Smooth muscle cell (in vitro differentiated cells): ENCODE data around the gene CLPSL2. TPM values are rescaled to one million over a fixed set of nuclear protein-coding genes. Genes with fewer than 3 reads are reported as not detected.
A peak's percentile ranks its signal among the peaks of the same experiment; 100 is the strongest.

ENCODE experiments used
- DNase-seq: peaks from one replicate; lab custom pipeline; 2025; ENCODE audit not compliant: unreplicated experiment; lab: John Stamatoyannopoulos, UW
- H2AFZ ChIP-seq: fragments of 200-600 bp; sonication (generic); 2 replicates; pipeline ENCODE4 v1.6.0; 2016; ENCODE audit warnings: antibody characterized with exemption, low read depth, mild to moderate bottlenecking
- H3F3A ChIP-seq: fragments of 200-600 bp; sonication (generic); 2 replicates; pipeline ENCODE4 v1.6.0; 2017; ENCODE audit warnings: antibody characterized with exemption, low read depth
- H3K27ac ChIP-seq: fragments of 200-600 bp; sonication (generic); 2 replicates; pipeline ENCODE4 v1.5.1; 2016; ENCODE audit warnings: low read depth, mild to moderate bottlenecking
- H3K27me3 ChIP-seq: fragments of 200-600 bp; sonication (generic); 2 replicates; pipeline ENCODE4 v1.6.1; 2016; ENCODE audit warnings: low read depth, mild to moderate bottlenecking
- H3K36me3 ChIP-seq: fragments of 200-600 bp; sonication (generic); 2 replicates; pipeline ENCODE4 v1.5.1; 2016; ENCODE audit warnings: low read depth
- H3K4me1 ChIP-seq: fragments of 200-600 bp; sonication (generic); 2 replicates; pipeline ENCODE4 v1.5.1; 2016; ENCODE audit warnings: low read depth
- H3K4me2 ChIP-seq: fragments of 200-600 bp; sonication (generic); 2 replicates; pipeline ENCODE4 v1.6.0; 2016; ENCODE audit warnings: mild to moderate bottlenecking
- H3K4me3 ChIP-seq: fragments of 200-600 bp; sonication (generic); 2 replicates; pipeline ENCODE4 v1.5.1; 2016; ENCODE audit warnings: mild to moderate bottlenecking
- H3K79me2 ChIP-seq: fragments of 200-600 bp; sonication (generic); 2 replicates; pipeline ENCODE4 v1.6.0; 2016; ENCODE audit warnings: low read depth, mild to moderate bottlenecking
- H3K9ac ChIP-seq: fragments of 200-600 bp; sonication (generic); 2 replicates; pipeline ENCODE4 v1.6.0; 2016; ENCODE audit warnings: low read depth
- H3K9me3 ChIP-seq: fragments of 200-600 bp; sonication (generic); replicated peaks from 2 replicates; pipeline ENCODE4 v1.5.1; 2016; ENCODE audit warnings: low read depth
- H4K20me1 ChIP-seq: fragments of 200-600 bp; sonication (generic); 2 replicates; pipeline ENCODE4 v1.6.0; 2016; ENCODE audit warnings: low read depth
- CTCF ChIP-seq: fragments of 200-600 bp; sonication (generic); IDR thresholded peaks from 2 replicates; pipeline ENCODE4 v1.5.1; 2017; ENCODE audit warnings: borderline replicate concordance, mild to moderate bottlenecking, antibody characterized with exemption; ENCODE audit not compliant: insufficient read depth, poor library complexity, severe bottlenecking
- WGBS: methylation state at CpG from one replicate; pipeline ENCODE4 v1.1.7; 2016; ENCODE audit warnings: low lambda C conversion rate; 5-methylcytosine and 5-hydroxymethylcytosine counted together
- polyA plus RNA-seq: library from polyadenylated mRNA; unstranded; fragments of >200 nt; fragmentation: Nextera tagmentation; extraction: Ambion mirVana; gene quantifications from 2 replicates; pipeline ENCODE4 v1.2.1, GENCODE V29; 2016
- total RNA-seq: library from RNA; depleted of rRNA; stranded (reverse); fragments of >200 nt; gene quantifications from 2 replicates; pipeline ENCODE4 v1.2.3, GENCODE V29; 2014

The CLPSL2 gene
- total and polyA plus RNA-seq, 2 experiments from 2014 or later = 2.0 TPM; not detected in 1

- Histone ChIP-seq H3K79me2 (no peaks in the 10 kb centered on the region), H3K36me3 (no peaks in the 10 kb centered on the region), H2AFZ (no peak within 1 kb of the TSS), H3K9ac (no peak within 1 kb of the TSS), H3K4me3 (peak within 1 kb of the TSS; percentile 37), H3K27ac (no peak within 1 kb of the TSS), H3K4me1 (no peaks in the 10 kb centered on the region), H3K27me3 (peaks cover 6% of the 10 kb centered on the region), H3K4me2 (peak within 1 kb of the TSS; percentile 77), H4K20me1 (no peaks in the 10 kb centered on the region), H3K9me3 (no peaks in the 10 kb centered on the region), H3F3A (no peaks in the 10 kb centered on the region)
- WGBS = 30% methylated on average over 16 of the region's 40 CpGs
- peak; percentile 21 for DNase-seq
- no peak for TF ChIP-seq CTCF
Measured at GRCh38 chr6:35804996-35805736, 28.8 kb downstream of the CLPSL2 start, which contains the start of gene LHFPL5. Gene LHFPL5, plus strand, starts transcription at chr6:35805352. Its CDS starts 319 bp downstream, at chr6:35805671.

GRCh38 chr6:35808688-35809087, 32.3 kb downstream of the CLPSL2 start:
- H3F3A ChIP-seq = peaks cover 3% of the 10 kb centered on the region
- no peak overlapping the region for H3K4me3 ChIP-seq
- no peak overlapping the region for H2AFZ ChIP-seq
- TF ChIP-seq CTCF = no peak
- peaks cover 6% of the 10 kb centered on the region for H3K27me3 ChIP-seq
- no peaks in the 10 kb centered on the region for H3K4me1 ChIP-seq
- H3K79me2 ChIP-seq = no peaks in the 10 kb centered on the region
- no peaks in the 10 kb centered on the region for H3K36me3 ChIP-seq
- H3K4me2 ChIP-seq = no peak overlapping the region
- 78% methylated on average over 3 of the region's 3 CpGs for WGBS
- no peak overlapping the region for H3K9ac ChIP-seq
- H3K27ac ChIP-seq = no peak overlapping the region
- no peaks in the 10 kb centered on the region for H4K20me1 ChIP-seq
- no peaks in the 10 kb centered on the region for H3K9me3 ChIP-seq
- DNase-seq = no peak

GRCh38 chr6:35809809-35810208, 33.4 kb downstream of the CLPSL2 start:
- Histone ChIP-seq H3F3A (peaks cover 3% of the 10 kb centered on the region), H3K4me1 (no peaks in the 10 kb centered on the region), H3K27me3 (peaks cover 6% of the 10 kb centered on the region), H3K36me3 (no peaks in the 10 kb centered on the region), H4K20me1 (no peaks in the 10 kb centered on the region), H3K9me3 (no peaks in the 10 kb centered on the region), H3K79me2 (no peaks in the 10 kb centered on the region), H3K27ac (no peak overlapping the region), H3K4me2 (no peak overlapping the region), H2AFZ (no peak overlapping the region), H3K4me3 (no peak overlapping the region), H3K9ac (no peak overlapping the region)
- TF ChIP-seq CTCF = no peak
- no peak for DNase-seq
- 88% methylated on average over 5 of the region's 5 CpGs for WGBS
